DOHH2 (cell line): ENCODE results near the gene ZNF593OS.

Source experiments
- H3F3A ChIP-seq: fragments of 200-600 bp; sonication (generic), shearing (Covaris generic); 2 replicates; pipeline ENCODE4 v1.6.0; 2016; ENCODE audit warnings: antibody characterized with exemption, mild to moderate bottlenecking; ENCODE audit not compliant: control insufficient read depth, insufficient read depth
- H3K27ac ChIP-seq: fragments of 200-600 bp; sonication (generic); 2 replicates; pipeline ENCODE4 v1.5.1; 2014; ENCODE audit warnings: low read depth, mild to moderate bottlenecking, low read length, moderate library complexity
- H3K27me3 ChIP-seq: fragments of 200-600 bp; sonication (generic); 2 replicates; pipeline ENCODE4 v1.6.1; 2014; ENCODE audit warnings: mild to moderate bottlenecking, low read length, mixed read lengths; ENCODE audit not compliant: control insufficient read depth
- H3K36me3 ChIP-seq: fragments of 200-600 bp; sonication (generic); 2 replicates; pipeline ENCODE4 v1.6.1; 2014; ENCODE audit warnings: mild to moderate bottlenecking, low read length, moderate library complexity, mixed read lengths; ENCODE audit not compliant: control insufficient read depth
- H3K4me1 ChIP-seq: fragments of 200-600 bp; sonication (generic); 2 replicates; pipeline ENCODE4 v1.6.1; 2014; ENCODE audit warnings: mild to moderate bottlenecking, low read length, mixed read lengths; ENCODE audit not compliant: control insufficient read depth
- H3K4me2 ChIP-seq: fragments of 200-600 bp; sonication (generic); 2 replicates; pipeline ENCODE4 v1.6.0; 2014; ENCODE audit warnings: mild to moderate bottlenecking, low read length, moderate library complexity
- H3K4me3 ChIP-seq: fragments of 200-600 bp; sonication (generic); 2 replicates; pipeline ENCODE4 v1.5.1; 2014; ENCODE audit warnings: mild to moderate bottlenecking, low read length, mixed read lengths
- H3K79me2 ChIP-seq: fragments of 200-600 bp; sonication (generic); 2 replicates; pipeline ENCODE4 v1.6.1; 2014; ENCODE audit warnings: mild to moderate bottlenecking, low read length, mixed read lengths; ENCODE audit not compliant: control insufficient read depth
- H3K9me2 ChIP-seq: fragments of 200-600 bp; sonication (generic); replicated peaks from 2 replicates; pipeline ENCODE4 v1.6.1; 2014; ENCODE audit warnings: mild to moderate bottlenecking, low read length, mixed read lengths; ENCODE audit not compliant: control insufficient read depth
- H3K9me3 ChIP-seq: fragments of 200-600 bp; sonication (generic); 2 replicates; pipeline ENCODE4 v1.6.1; 2014; ENCODE audit warnings: antibody characterized with exemption, low read length, mixed read lengths; ENCODE audit not compliant: control insufficient read depth, insufficient read depth
- H4K20me1 ChIP-seq: fragments of 200-600 bp; sonication (generic); 2 replicates; pipeline ENCODE4 v1.6.0; 2014; ENCODE audit warnings: low read depth, mild to moderate bottlenecking, antibody characterized with exemption, low read length, moderate library complexity; ENCODE audit not compliant: control insufficient read depth, insufficient read depth
- EZH2phosphoT487 ChIP-seq: fragments of 200-600 bp; sonication (generic); IDR thresholded peaks from 2 replicates; pipeline ENCODE4 v1.6.1; 2017; ENCODE audit warnings: borderline replicate concordance, mild to moderate bottlenecking, antibody characterized with exemption, low read length, moderate library complexity, mixed read lengths
- TF ChIP-seq, protein P1 (sequence below): fragments of 200-600 bp; sonication (generic); IDR thresholded peaks from one replicate; pipeline ENCODE4 v1.5.1; 2014; ENCODE audit warnings: antibody characterized with exemption, mild to moderate bottlenecking, low read depth, low read length; ENCODE audit not compliant: poor library complexity, severe bottlenecking

The ZNF593OS gene

DNA sequence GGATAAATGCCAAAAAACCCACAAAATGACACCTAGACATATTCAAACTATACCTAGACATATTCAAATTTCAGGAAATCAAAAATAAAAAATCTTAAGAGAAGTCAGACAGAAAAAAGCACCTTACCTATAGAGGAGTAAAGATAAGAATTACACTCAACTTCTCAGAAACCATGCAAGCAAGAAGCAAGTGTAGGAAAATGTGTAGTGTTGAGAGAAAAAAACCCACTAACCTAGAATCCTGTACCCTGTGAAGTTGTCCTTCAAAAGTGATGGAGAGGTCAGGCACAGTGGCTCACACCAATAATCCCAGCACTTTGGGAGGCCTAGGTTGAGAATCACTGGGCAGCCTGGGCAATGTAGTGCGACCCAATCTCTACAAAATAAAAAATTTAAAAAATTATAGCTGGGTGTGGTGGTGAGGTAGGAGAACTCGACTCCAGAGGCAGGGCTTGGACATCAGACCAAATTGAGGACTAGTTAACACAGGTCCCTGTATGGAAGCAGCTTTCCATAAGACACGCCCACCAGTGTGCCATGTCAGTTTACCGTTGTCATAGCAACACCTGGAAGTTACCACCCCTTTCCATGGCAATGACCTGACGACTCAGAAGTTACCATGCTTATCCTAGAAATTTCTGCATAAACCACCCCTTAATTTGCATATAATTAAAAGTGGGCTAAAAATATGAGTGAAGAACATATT is 39.4 kb downstream of the ZNF593OS start:
- Histone ChIP-seq H3K4me3 (no peak overlapping the region), H3F3A (no peaks in the 10 kb centered on the region), H4K20me1 (no peaks in the 10 kb centered on the region), H3K4me2 (0 out of 2 replicates have a peak overlapping the region, but pooled peaks have one; percentile 7), H3K79me2 (no peaks in the 10 kb centered on the region), H3K9me2 (no peaks in the 10 kb centered on the region), H3K9me3 (no peaks in the 10 kb centered on the region), H3K36me3 (no peaks in the 10 kb centered on the region), H3K4me1 (peaks cover 11% of the 10 kb centered on the region), H3K27ac (no peak overlapping the region), H3K27me3 (no peaks in the 10 kb centered on the region)
- no peak for TF ChIP-seq EZH2phosphoT487
- TF ChIP-seq, protein P1, sequence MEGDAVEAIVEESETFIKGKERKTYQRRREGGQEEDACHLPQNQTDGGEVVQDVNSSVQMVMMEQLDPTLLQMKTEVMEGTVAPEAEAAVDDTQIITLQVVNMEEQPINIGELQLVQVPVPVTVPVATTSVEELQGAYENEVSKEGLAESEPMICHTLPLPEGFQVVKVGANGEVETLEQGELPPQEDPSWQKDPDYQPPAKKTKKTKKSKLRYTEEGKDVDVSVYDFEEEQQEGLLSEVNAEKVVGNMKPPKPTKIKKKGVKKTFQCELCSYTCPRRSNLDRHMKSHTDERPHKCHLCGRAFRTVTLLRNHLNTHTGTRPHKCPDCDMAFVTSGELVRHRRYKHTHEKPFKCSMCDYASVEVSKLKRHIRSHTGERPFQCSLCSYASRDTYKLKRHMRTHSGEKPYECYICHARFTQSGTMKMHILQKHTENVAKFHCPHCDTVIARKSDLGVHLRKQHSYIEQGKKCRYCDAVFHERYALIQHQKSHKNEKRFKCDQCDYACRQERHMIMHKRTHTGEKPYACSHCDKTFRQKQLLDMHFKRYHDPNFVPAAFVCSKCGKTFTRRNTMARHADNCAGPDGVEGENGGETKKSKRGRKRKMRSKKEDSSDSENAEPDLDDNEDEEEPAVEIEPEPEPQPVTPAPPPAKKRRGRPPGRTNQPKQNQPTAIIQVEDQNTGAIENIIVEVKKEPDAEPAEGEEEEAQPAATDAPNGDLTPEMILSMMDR: no peak

DNA sequence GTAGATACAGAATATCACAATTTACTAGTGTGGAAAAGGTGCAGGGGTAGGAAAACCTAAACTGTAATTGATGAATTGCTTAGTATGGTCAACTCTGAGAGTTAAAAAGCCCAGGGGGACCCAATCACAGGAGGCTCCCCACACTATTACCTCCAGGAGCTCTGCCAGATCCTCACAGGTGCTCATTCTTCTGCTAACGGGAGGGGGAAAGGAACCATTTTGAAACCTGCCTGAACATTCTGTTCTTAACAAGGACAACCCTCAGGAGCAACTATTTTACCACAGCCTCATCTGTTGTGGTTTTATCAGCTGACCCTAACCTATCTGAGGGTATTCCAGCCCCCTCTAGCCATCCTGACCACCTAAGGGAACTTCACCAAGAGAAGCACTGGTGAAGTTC is 40.9 kb downstream of the ZNF593OS start:
- no peaks in the 10 kb centered on the region for H3K9me3 ChIP-seq
- H3K4me2 ChIP-seq: no peak overlapping the region
- H3K4me1 ChIP-seq: peaks cover 27% of the 10 kb centered on the region
- H3F3A ChIP-seq: peaks cover 8% of the 10 kb centered on the region
- H3K27ac ChIP-seq: no peak overlapping the region
- H3K4me3 ChIP-seq: no peak overlapping the region
- H3K79me2 ChIP-seq: no peaks in the 10 kb centered on the region
- H3K27me3 ChIP-seq: no peaks in the 10 kb centered on the region
- no peaks in the 10 kb centered on the region for H3K9me2 ChIP-seq
- TF ChIP-seq, protein P1: no peak
- no peak for TF ChIP-seq EZH2phosphoT487
- no peaks in the 10 kb centered on the region for H4K20me1 ChIP-seq
- no peaks in the 10 kb centered on the region for H3K36me3 ChIP-seq

DNA sequence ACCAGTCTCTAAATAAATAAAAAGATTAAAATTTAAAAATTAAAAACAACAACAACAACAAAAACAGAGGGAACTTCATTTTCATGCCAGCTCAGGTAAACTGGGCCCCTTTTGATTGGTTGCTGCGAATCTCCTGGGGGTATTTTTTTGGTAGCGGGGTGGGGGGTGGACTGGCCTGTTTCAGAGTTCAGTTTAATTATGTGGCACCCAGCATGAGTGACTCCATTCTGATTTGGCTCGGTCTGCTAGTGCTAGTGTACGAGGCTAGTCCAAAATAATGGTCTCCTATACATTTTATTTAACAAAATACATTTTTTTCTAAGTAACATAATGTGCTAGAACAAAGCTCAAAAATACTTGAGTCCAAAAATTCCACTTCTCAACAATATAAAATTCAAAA is 41.9 kb downstream of the ZNF593OS start:
- no peaks in the 10 kb centered on the region for H3K9me2 ChIP-seq
- peaks cover 3% of the 10 kb centered on the region for H3K36me3 ChIP-seq
- no peaks in the 10 kb centered on the region for H3K27me3 ChIP-seq
- H4K20me1 ChIP-seq: no peaks in the 10 kb centered on the region
- H3K79me2 ChIP-seq: peaks cover 2% of the 10 kb centered on the region; the same call in 1 of the 2 replicates
- no peak overlapping the region for H3K27ac ChIP-seq
- no peaks in the 10 kb centered on the region for H3K9me3 ChIP-seq
- peaks cover 34% of the 10 kb centered on the region for H3K4me1 ChIP-seq
- no peak overlapping the region for H3K4me3 ChIP-seq
- no peak for TF ChIP-seq EZH2phosphoT487
- TF ChIP-seq, protein P1: no peak
- H3K4me2 ChIP-seq: no peak overlapping the region
- peaks cover 15% of the 10 kb centered on the region for H3F3A ChIP-seq
